SK-N-MC (cell line): ENCODE results near the gene NTRK1.

Experiments used
- EZH2 ChIP-seq: fragments of 200-600 bp; sonication (generic); IDR thresholded peaks from one replicate; pipeline ENCODE4 v1.6.1; 2017; ENCODE audit warnings: antibody characterized with exemption
- POLR2AphosphoS5 ChIP-seq: IDR thresholded peaks from 2 replicates; pipeline ENCODE4 v1.6.1; 2012; ENCODE audit warnings: mild to moderate bottlenecking, low read depth, low read length, borderline replicate concordance

- TF ChIP-seq POLR2AphosphoS5: no peak
- TF ChIP-seq EZH2: no peak
These were observed 45.9 kb upstream of the NTRK1 start for GRCh38 chr1:156814571-156815260.
